GM18861 (cell line): ENCODE results near the gene CCSER1.
"Not testable (repeated sequence)": the region's sequence is repeated elsewhere in the genome, so short reads cannot be mapped to it uniquely, and the experiment has no call there.

Experiments used
- ATAC-seq: cut with Tn5 transposase; IDR thresholded peaks from one replicate; pipeline ENCODE4 v1.9.1; 2021; ENCODE audit not compliant: unreplicated experiment

CCSER1 gene

GRCh38 chr4:91226867-91227266 lies 1099.7 kb downstream of the CCSER1 start:
- no peak for ATAC-seq

- ATAC-seq, result no peak
These were observed 1101.5 kb downstream of the CCSER1 start for GRCh38 chr4:91228659-91229058.

GRCh38 chr4:91233164-91233563 lies 1106.0 kb downstream of the CCSER1 start:
- no peak for ATAC-seq

- no peak for ATAC-seq
These were observed 1115.9 kb downstream of the CCSER1 start for GRCh38 chr4:91243132-91243531.

- no peak for ATAC-seq
These were observed 1128.8 kb downstream of the CCSER1 start for GRCh38 chr4:91256043-91256442.

- ATAC-seq, result no peak
These were observed 1129.6 kb downstream of the CCSER1 start for GRCh38 chr4:91256751-91257150.

GRCh38 chr4:91257721-91258120 lies 1130.5 kb downstream of the CCSER1 start:
- ATAC-seq, result no peak

- no peak for ATAC-seq
These were observed 1131.1 kb downstream of the CCSER1 start for GRCh38 chr4:91258326-91258725.

- ATAC-seq, result no peak
These were observed 1140.3 kb downstream of the CCSER1 start for GRCh38 chr4:91267543-91267942.

GRCh38 chr4:91268481-91268880 lies 1141.3 kb downstream of the CCSER1 start:
- not testable (repeated sequence) for ATAC-seq

- ATAC-seq, result no peak
These were observed 1141.7 kb downstream of the CCSER1 start for GRCh38 chr4:91268913-91269312.

- ATAC-seq, result no peak
These were observed 1152.7 kb downstream of the CCSER1 start for GRCh38 chr4:91279899-91280298.

GRCh38 chr4:91280551-91281290 lies 1153.5 kb downstream of the CCSER1 start:
- ATAC-seq, result no peak

- ATAC-seq, result no peak
These were observed 1155.0 kb downstream of the CCSER1 start for GRCh38 chr4:91282217-91282616.

- ATAC-seq, result no peak
These were observed 1156.6 kb downstream of the CCSER1 start for GRCh38 chr4:91283726-91284230.

- ATAC-seq, result no peak
These were observed 1157.3 kb downstream of the CCSER1 start for GRCh38 chr4:91284480-91284879.

GRCh38 chr4:91285487-91285886 lies 1158.3 kb downstream of the CCSER1 start:
- no peak for ATAC-seq

- no peak for ATAC-seq
These were observed 1161.6 kb downstream of the CCSER1 start for GRCh38 chr4:91288702-91289311.

GRCh38 chr4:91298156-91298700 lies 1171.0 kb downstream of the CCSER1 start:
- ATAC-seq, result no peak

GRCh38 chr4:91298824-91299223 lies 1171.6 kb downstream of the CCSER1 start:
- ATAC-seq, result no peak

GRCh38 chr4:91302120-91302519 lies 1174.9 kb downstream of the CCSER1 start:
- no peak for ATAC-seq

- no peak for ATAC-seq
These were observed 1177.1 kb downstream of the CCSER1 start for GRCh38 chr4:91304292-91304691.
